ENCODE results near the gene SEC14L5.

Gene SEC14L5

GRCh38 chr16:4987250-4987579 lies 29.1 kb downstream of the SEC14L5 start:
- no peak for DNase-seq (ENCODE audit: low read depth)
- no peak overlapping the region for H3K4me3 ChIP-seq (ENCODE audit: low read depth, low read length)
- TF ChIP-seq, protein P1, sequence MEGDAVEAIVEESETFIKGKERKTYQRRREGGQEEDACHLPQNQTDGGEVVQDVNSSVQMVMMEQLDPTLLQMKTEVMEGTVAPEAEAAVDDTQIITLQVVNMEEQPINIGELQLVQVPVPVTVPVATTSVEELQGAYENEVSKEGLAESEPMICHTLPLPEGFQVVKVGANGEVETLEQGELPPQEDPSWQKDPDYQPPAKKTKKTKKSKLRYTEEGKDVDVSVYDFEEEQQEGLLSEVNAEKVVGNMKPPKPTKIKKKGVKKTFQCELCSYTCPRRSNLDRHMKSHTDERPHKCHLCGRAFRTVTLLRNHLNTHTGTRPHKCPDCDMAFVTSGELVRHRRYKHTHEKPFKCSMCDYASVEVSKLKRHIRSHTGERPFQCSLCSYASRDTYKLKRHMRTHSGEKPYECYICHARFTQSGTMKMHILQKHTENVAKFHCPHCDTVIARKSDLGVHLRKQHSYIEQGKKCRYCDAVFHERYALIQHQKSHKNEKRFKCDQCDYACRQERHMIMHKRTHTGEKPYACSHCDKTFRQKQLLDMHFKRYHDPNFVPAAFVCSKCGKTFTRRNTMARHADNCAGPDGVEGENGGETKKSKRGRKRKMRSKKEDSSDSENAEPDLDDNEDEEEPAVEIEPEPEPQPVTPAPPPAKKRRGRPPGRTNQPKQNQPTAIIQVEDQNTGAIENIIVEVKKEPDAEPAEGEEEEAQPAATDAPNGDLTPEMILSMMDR (IDR thresholded peaks at IDR 0.05; ENCODE audit: insufficient read depth, low read depth, low read length, missing control alignments) = no peak

GRCh38 chr16:4987580-4988374 lies 29.6 kb downstream of the SEC14L5 start:
- TF ChIP-seq, protein P1 (IDR thresholded peaks at IDR 0.05; ENCODE audit: insufficient read depth, low read depth, low read length, missing control alignments) = no peak
- no peak for DNase-seq (ENCODE audit: low read depth)
- no peak overlapping the region for H3K4me3 ChIP-seq (ENCODE audit: low read depth, low read length)

GRCh38 chr16:4988647-4989046 lies 30.5 kb downstream of the SEC14L5 start:
- TF ChIP-seq, protein P1 (IDR thresholded peaks at IDR 0.05; ENCODE audit: insufficient read depth, low read depth, low read length, missing control alignments) = no peak
- no peak for DNase-seq (ENCODE audit: low read depth)
- H3K4me3 ChIP-seq (ENCODE audit: low read depth, low read length) = no peak overlapping the region

DNA sequence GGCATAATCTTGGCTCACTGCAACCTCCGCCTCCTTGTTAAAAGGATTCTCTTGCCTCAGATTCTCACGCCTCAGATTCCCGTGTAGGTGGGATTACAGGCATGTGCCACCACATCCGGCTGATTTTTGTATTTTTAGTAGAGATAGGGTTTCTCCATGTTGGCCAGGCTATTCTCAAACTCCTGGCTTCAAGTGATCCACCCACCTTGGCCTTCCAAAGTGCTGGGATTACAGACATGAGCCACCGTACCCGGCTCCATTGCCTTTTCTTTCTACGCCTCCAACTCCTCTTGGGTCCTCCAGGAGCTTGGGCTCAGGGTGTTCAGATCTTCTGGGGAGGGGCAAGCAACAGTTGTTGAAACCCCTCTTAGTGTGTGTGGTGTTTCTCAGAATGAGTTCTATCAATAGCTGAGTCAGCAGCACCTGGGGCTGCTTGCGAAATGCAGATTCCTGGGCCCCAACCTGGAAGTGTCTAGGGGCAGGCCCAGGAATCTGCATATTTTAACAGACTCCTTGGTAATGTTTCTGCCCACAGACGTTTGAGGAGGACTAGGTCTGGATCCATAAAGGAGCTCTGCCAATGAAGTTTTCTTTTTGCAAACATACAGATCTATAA lies 31.4 kb downstream of the SEC14L5 start:
- no peak overlapping the region for H3K4me3 ChIP-seq (ENCODE audit: low read depth, low read length)
- TF ChIP-seq, protein P1 (IDR thresholded peaks at IDR 0.05; ENCODE audit: insufficient read depth, low read depth, low read length, missing control alignments) = no peak
- DNase-seq (ENCODE audit: low read depth) = no peak

DNA sequence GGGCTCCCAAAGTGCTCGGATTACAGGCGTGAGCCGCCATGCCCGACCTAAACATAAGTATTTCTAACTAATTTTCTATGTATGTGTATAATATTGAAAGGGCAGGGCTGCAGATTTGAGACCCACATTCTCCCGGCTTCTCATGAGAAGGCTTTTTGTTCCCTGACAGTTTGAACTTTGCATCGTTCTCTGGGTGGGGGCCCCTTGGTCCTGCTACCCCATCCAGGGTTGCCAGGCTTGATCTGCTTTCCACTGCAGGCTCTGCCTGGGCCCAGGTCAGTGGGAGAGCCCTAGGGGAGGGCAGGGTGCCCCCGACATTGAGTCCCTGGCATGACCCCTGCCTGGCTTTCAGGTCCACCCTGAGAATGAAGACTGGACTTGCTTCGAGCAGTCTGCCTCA lies 32.3 kb downstream of the SEC14L5 start:
- no peak for DNase-seq (ENCODE audit: low read depth)
- TF ChIP-seq, protein P1 (IDR thresholded peaks at IDR 0.05; ENCODE audit: insufficient read depth, low read depth, low read length, missing control alignments) = no peak
- H3K4me3 ChIP-seq (ENCODE audit: low read depth, low read length) = no peak overlapping the region

GRCh38 chr16:4991754-4992153 lies 33.6 kb downstream of the SEC14L5 start:
- H3K4me3 ChIP-seq (ENCODE audit: low read depth, low read length) = no peak overlapping the region
- no peak for DNase-seq (ENCODE audit: low read depth)
- TF ChIP-seq, protein P1 (IDR thresholded peaks at IDR 0.05; ENCODE audit: insufficient read depth, low read depth, low read length, missing control alignments) = no peak

Data from GM12865 (cell line).